ENCODE data around the gene MTR. TPM values are rescaled to one million over a fixed set of nuclear protein-coding genes. Genes with fewer than 3 reads are reported as not detected.

The MTR gene
- 58.5 TPM for total RNA-seq
- polyA plus RNA-seq = 10.4 TPM

- WGBS = under 1% methylated on average over 67 of the region's 67 CpGs
- peak; percentile 96 for DNase-seq (ENCODE audit: extremely low spot score)
- H3K36me3 ChIP-seq (ENCODE audit: insufficient read depth) = no peaks in the 10 kb centered on the region
- peak within 1 kb of the TSS; percentile 73 for H3K4me3 ChIP-seq (ENCODE audit: low read depth, low read length)
- H3K4me1 ChIP-seq (ENCODE audit: insufficient read depth) = no peaks in the 10 kb centered on the region
- peak within 1 kb of the TSS; percentile 88 for H3K27ac ChIP-seq (ENCODE audit: low read depth)
Observed at GRCh38 chr1:236795035-236795756, at the start of gene MTR. TSS of gene MTR (plus strand) at chr1:236795292. CDS start at chr1:236795704, 412 bp downstream.

- Histone ChIP-seq H3K4me1 (ENCODE audit: insufficient read depth) (no peaks in the 10 kb centered on the region), H3K36me3 (ENCODE audit: insufficient read depth) (no peaks in the 10 kb centered on the region), H3K27ac (ENCODE audit: low read depth) (no peak overlapping the region), H3K4me3 (ENCODE audit: low read depth, low read length) (no peak overlapping the region)
- 88% methylated on average over 5 of the region's 5 CpGs for WGBS
- DNase-seq (ENCODE audit: extremely low spot score) = no peak
Observed at GRCh38 chr1:236746785-236747184, 48.3 kb upstream of the MTR start.

- Histone ChIP-seq H3K27ac (ENCODE audit: low read depth) (no peak overlapping the region), H3K4me1 (ENCODE audit: insufficient read depth) (no peaks in the 10 kb centered on the region), H3K4me3 (ENCODE audit: low read depth, low read length) (no peak overlapping the region), H3K36me3 (ENCODE audit: insufficient read depth) (no peaks in the 10 kb centered on the region)
- WGBS = 67% methylated on average over 6 of the region's 6 CpGs
- DNase-seq (ENCODE audit: extremely low spot score) = no peak
Observed at GRCh38 chr1:236747311-236747985, 47.6 kb upstream of the MTR start.

- WGBS = 71% methylated on average over 5 of the region's 5 CpGs
Observed at GRCh38 chr1:236748268-236748870, 46.7 kb upstream of the MTR start.

GRCh38 chr1:236750928-236751327 is 44.2 kb upstream of the MTR start:
- WGBS = 83% methylated on average over 3 of the region's 3 CpGs

More at GRCh38 chr1:236748268-236748870, 46.7 kb upstream of the MTR start:
- no peak overlapping the region for H3K4me3 ChIP-seq (ENCODE audit: low read depth, low read length)
- H3K4me1 ChIP-seq (ENCODE audit: insufficient read depth) = no peaks in the 10 kb centered on the region
- H3K27ac ChIP-seq (ENCODE audit: low read depth) = no peak overlapping the region
- no peak for DNase-seq (ENCODE audit: extremely low spot score)
- H3K36me3 ChIP-seq (ENCODE audit: insufficient read depth) = no peaks in the 10 kb centered on the region

GRCh38 chr1:236751385-236751784 is 43.7 kb upstream of the MTR start:
- WGBS = 88% methylated on average over 16 of the region's 16 CpGs
- Histone ChIP-seq H3K27ac (ENCODE audit: low read depth) (no peak overlapping the region), H3K36me3 (ENCODE audit: insufficient read depth) (no peaks in the 10 kb centered on the region), H3K4me3 (ENCODE audit: low read depth, low read length) (no peak overlapping the region), H3K4me1 (ENCODE audit: insufficient read depth) (no peaks in the 10 kb centered on the region)
- no peak for DNase-seq (ENCODE audit: extremely low spot score)

More at GRCh38 chr1:236750928-236751327, 44.2 kb upstream of the MTR start:
- no peaks in the 10 kb centered on the region for H3K4me1 ChIP-seq (ENCODE audit: insufficient read depth)
- H3K36me3 ChIP-seq (ENCODE audit: insufficient read depth) = no peaks in the 10 kb centered on the region
- DNase-seq (ENCODE audit: extremely low spot score) = no peak
- H3K27ac ChIP-seq (ENCODE audit: low read depth) = no peak overlapping the region
- no peak overlapping the region for H3K4me3 ChIP-seq (ENCODE audit: low read depth, low read length)

GRCh38 chr1:236751935-236752334 is 43.2 kb upstream of the MTR start:
- no peak for DNase-seq (ENCODE audit: extremely low spot score)
- no peak overlapping the region for H3K4me3 ChIP-seq (ENCODE audit: low read depth, low read length)
- no peaks in the 10 kb centered on the region for H3K4me1 ChIP-seq (ENCODE audit: insufficient read depth)
- 70% methylated on average over 4 of the region's 4 CpGs for WGBS
- H3K27ac ChIP-seq (ENCODE audit: low read depth) = no peak overlapping the region
- H3K36me3 ChIP-seq (ENCODE audit: insufficient read depth) = no peaks in the 10 kb centered on the region

- H3K27ac ChIP-seq (ENCODE audit: low read depth) = no peak overlapping the region
- no peaks in the 10 kb centered on the region for H3K36me3 ChIP-seq (ENCODE audit: insufficient read depth)
- 40% methylated on average over 5 of the region's 5 CpGs for WGBS
- no peaks in the 10 kb centered on the region for H3K4me1 ChIP-seq (ENCODE audit: insufficient read depth)
- no peak for DNase-seq (ENCODE audit: extremely low spot score)
- no peak overlapping the region for H3K4me3 ChIP-seq (ENCODE audit: low read depth, low read length)
Observed at GRCh38 chr1:236753516-236753915, 41.6 kb upstream of the MTR start.

GRCh38 chr1:236753964-236754363 is 41.1 kb upstream of the MTR start:
- H3K27ac ChIP-seq (ENCODE audit: low read depth) = no peak overlapping the region
- 86% methylated on average over 14 of the region's 14 CpGs for WGBS
- no peak for DNase-seq (ENCODE audit: extremely low spot score)
- no peak overlapping the region for H3K4me3 ChIP-seq (ENCODE audit: low read depth, low read length)
- no peaks in the 10 kb centered on the region for H3K4me1 ChIP-seq (ENCODE audit: insufficient read depth)
- H3K36me3 ChIP-seq (ENCODE audit: insufficient read depth) = no peaks in the 10 kb centered on the region

GRCh38 chr1:236754525-236755210 is 40.4 kb upstream of the MTR start:
- 87% methylated on average over 18 of the region's 18 CpGs for WGBS
- H3K4me1 ChIP-seq (ENCODE audit: insufficient read depth) = no peaks in the 10 kb centered on the region
- H3K27ac ChIP-seq (ENCODE audit: low read depth) = no peak overlapping the region
- no peaks in the 10 kb centered on the region for H3K36me3 ChIP-seq (ENCODE audit: insufficient read depth)
- no peak overlapping the region for H3K4me3 ChIP-seq (ENCODE audit: low read depth, low read length)
- no peak for DNase-seq (ENCODE audit: extremely low spot score)

GRCh38 chr1:236757640-236758039 is 37.5 kb upstream of the MTR start:
- no peak overlapping the region for H3K27ac ChIP-seq (ENCODE audit: low read depth)
- DNase-seq (ENCODE audit: extremely low spot score) = no peak
- WGBS = 80% methylated on average over 2 of the region's 2 CpGs
- H3K4me1 ChIP-seq (ENCODE audit: insufficient read depth) = no peaks in the 10 kb centered on the region
- no peaks in the 10 kb centered on the region for H3K36me3 ChIP-seq (ENCODE audit: insufficient read depth)
- no peak overlapping the region for H3K4me3 ChIP-seq (ENCODE audit: low read depth, low read length)

- H3K4me3 ChIP-seq (ENCODE audit: low read depth, low read length) = no peak overlapping the region
- H3K36me3 ChIP-seq (ENCODE audit: insufficient read depth) = no peaks in the 10 kb centered on the region
- no peaks in the 10 kb centered on the region for H3K4me1 ChIP-seq (ENCODE audit: insufficient read depth)
- no peak overlapping the region for H3K27ac ChIP-seq (ENCODE audit: low read depth)
- 52% methylated on average over 3 of the region's 3 CpGs for WGBS
- DNase-seq (ENCODE audit: extremely low spot score) = no peak
Observed at GRCh38 chr1:236759252-236759859, 35.7 kb upstream of the MTR start.

GRCh38 chr1:236760480-236760879 is 34.6 kb upstream of the MTR start:
- H3K36me3 ChIP-seq (ENCODE audit: insufficient read depth) = no peaks in the 10 kb centered on the region
- 72% methylated on average over 6 of the region's 6 CpGs for WGBS

More at GRCh38 chr1:236760480-236760879, 34.6 kb upstream of the MTR start:
- Histone ChIP-seq H3K4me3 (ENCODE audit: low read depth, low read length) (no peak overlapping the region), H3K4me1 (ENCODE audit: insufficient read depth) (no peaks in the 10 kb centered on the region), H3K27ac (ENCODE audit: low read depth) (no peak overlapping the region)
- no peak for DNase-seq (ENCODE audit: extremely low spot score)

Data from urinary bladder (tissue), 4 donors.